Panc1 (cell line): Measurements from ENCODE around the gene IGFALS. TPM values are rescaled to one million over a fixed set of nuclear protein-coding genes. Genes with fewer than 3 reads are reported as not detected.

ENCODE experiments used
- ATAC-seq: fragments of 200-7000 bp; cut with Tn5 transposase; 2 replicates; pipeline ENCODE4 v1.9.1; 2020; ENCODE audit warnings: mild to moderate bottlenecking, moderate library complexity
- BruUV-seq: library from RNA; stranded (reverse); fragments of 400-500 nt; replicated peaks from 2 replicates; lab custom pipeline; 2021; lab: Mats Ljungman, UMichigan
- CTCF ChIA-PET: fragments of 300-600 bp; sonication (Branson Sonifier 250); formaldehyde crosslinking; loops from one replicate; lab custom pipeline; 2022; ENCODE audit warnings: antibody characterized with exemption; lab: Charles Lee
- POLR2A ChIA-PET: fragments of 300-600 bp; sonication (Branson Sonifier 250); formaldehyde crosslinking; loops from one replicate; lab custom pipeline; 2022; ENCODE audit warnings: antibody characterized with exemption; lab: Charles Lee
- DNase-seq: peaks from one replicate; pipeline ENCODE4 v3.0.0-alpha.2; 2010; ENCODE audit warnings: low read depth, low spot score
- H3K27ac ChIP-seq: 2 replicates; pipeline ENCODE4 v1.5.1; 2011; ENCODE audit warnings: mild to moderate bottlenecking, low read length, inconsistent platforms
- H3K27me3 ChIP-seq: fragments of 200-500 bp; sonication (Bioruptor generic); 2 replicates; pipeline ENCODE4 v1.6.0; 2014; ENCODE audit warnings: low read length, inconsistent platforms; ENCODE audit not compliant: control insufficient read depth, insufficient read depth
- H3K36me3 ChIP-seq: fragments of 200-500 bp; sonication (Bioruptor generic); 2 replicates; pipeline ENCODE4 v1.5.1; 2014; ENCODE audit warnings: inconsistent platforms, mild to moderate bottlenecking, low read length, moderate library complexity; ENCODE audit not compliant: control insufficient read depth, insufficient read depth
- H3K4me1 ChIP-seq: 2 replicates; pipeline ENCODE4 v1.5.1; 2011; ENCODE audit warnings: inconsistent platforms, mild to moderate bottlenecking, low read length, moderate library complexity; ENCODE audit not compliant: control insufficient read depth, insufficient read depth
- H3K4me3 ChIP-seq, 2 experiments: 2 replicates each; pipeline ENCODE4 v1.5.1; 2011 to 2012; ENCODE audit warnings: low read depth in 2 of 2, low read length in 2 of 2, mild to moderate bottlenecking in 2 of 2, inconsistent platforms in 1 of 2, moderate library complexity in 1 of 2
- H3K9me3 ChIP-seq: fragments of 200-500 bp; sonication (Bioruptor generic); 2 replicates; pipeline ENCODE4 v1.5.1; 2014; ENCODE audit warnings: low read depth, mild to moderate bottlenecking, inconsistent platforms, low read length, moderate library complexity; ENCODE audit not compliant: control insufficient read depth, insufficient read depth
- POLR2AphosphoS5 ChIP-seq: IDR thresholded peaks from 2 replicates; pipeline ENCODE4 v1.6.1; 2012; ENCODE audit warnings: mild to moderate bottlenecking, low read depth, low read length, moderate library complexity
- SIN3A ChIP-seq: IDR thresholded peaks from 2 replicates; pipeline ENCODE4 v1.6.1; 2012; ENCODE audit warnings: low read depth, mild to moderate bottlenecking, low read length, moderate library complexity, borderline replicate concordance; ENCODE audit not compliant: insufficient read depth
- TCF7L2 ChIP-seq: IDR thresholded peaks from 2 replicates; pipeline ENCODE4 v1.6.1; 2011; ENCODE audit warnings: mild to moderate bottlenecking, low read depth, low read length, inconsistent platforms
- in situ Hi-C: cut with HindIII; loops from 2 replicates; pipeline ENCODE4 v1.10.0; 2016; ENCODE audit warnings: low sequenced_read_pairs, low pct_unique_long_range_greater_than_20kb
- intact Hi-C: fragments of 100-400 bp; cut with micrococcal nuclease; formaldehyde crosslinking; loops from one replicate; pipeline ENCODE4 v1.10.0; 2022; ENCODE audit not compliant: unreplicated experiment
- total RNA-seq: library from RNA; stranded (reverse); gene quantifications from one replicate; pipeline ENCODE4 v1.2.1, GENCODE V29; 2021; ENCODE audit not compliant: unreplicated experiment
- TF ChIP-seq, protein P1 (sequence below): fragments of 450-650 bp; IDR thresholded peaks from 2 replicates; pipeline ENCODE4 v1.5.1; 2017; ENCODE audit warnings: mild to moderate bottlenecking
- TF ChIP-seq, protein P2 (sequence below), 2 experiments: IDR thresholded peaks; 2 replicates each; pipeline ENCODE4 v1.6.1; 2011 to 2012; ENCODE audit warnings: low read depth in 2 of 2, control low read depth in 1 of 2, low read length in 1 of 2, mild to moderate bottlenecking in 1 of 2, moderate library complexity in 1 of 2; ENCODE audit not compliant: insufficient read depth in 1 of 2

Gene IGFALS
- total RNA-seq, 1 experiment from 2014 or later: 0.10 TPM

DNA sequence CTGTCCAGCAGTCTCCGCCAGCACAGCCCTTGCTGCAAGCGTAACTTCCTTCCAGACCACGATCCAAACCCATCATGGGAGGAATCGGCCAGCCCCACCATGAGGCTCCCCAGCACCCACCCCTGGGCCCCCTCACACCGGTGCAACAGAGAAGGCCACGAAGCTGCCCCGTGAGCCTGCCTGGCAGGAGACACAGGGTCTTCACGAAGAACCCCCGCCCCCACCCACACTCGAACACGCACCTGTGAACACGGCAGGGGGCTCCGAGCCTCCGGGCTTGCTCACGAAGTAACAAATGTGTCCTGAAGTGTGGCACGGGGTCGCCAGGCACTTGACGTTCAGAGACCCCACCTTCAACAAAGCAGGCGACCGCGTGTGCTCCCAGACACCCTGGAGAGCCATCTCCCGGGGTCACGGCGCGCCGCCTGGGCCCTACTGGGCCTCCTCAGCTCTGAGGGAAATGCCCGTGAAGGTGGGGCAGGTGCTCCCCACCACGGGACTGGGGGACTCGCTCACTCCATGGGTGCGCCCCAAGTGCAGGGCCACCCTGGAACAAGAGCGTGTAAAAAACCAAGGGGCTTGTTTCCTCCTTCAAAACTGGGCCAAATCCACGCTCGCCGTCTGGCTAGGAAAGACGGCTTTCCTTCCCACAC, 25.5 kb upstream of the IGFALS start:
- no peaks in the 10 kb centered on the region for H3K27me3 ChIP-seq
- POLR2A ChIA-PET: no interaction called here
- H3K4me3 ChIP-seq: no peak overlapping the region
- TF ChIP-seq, protein P1, sequence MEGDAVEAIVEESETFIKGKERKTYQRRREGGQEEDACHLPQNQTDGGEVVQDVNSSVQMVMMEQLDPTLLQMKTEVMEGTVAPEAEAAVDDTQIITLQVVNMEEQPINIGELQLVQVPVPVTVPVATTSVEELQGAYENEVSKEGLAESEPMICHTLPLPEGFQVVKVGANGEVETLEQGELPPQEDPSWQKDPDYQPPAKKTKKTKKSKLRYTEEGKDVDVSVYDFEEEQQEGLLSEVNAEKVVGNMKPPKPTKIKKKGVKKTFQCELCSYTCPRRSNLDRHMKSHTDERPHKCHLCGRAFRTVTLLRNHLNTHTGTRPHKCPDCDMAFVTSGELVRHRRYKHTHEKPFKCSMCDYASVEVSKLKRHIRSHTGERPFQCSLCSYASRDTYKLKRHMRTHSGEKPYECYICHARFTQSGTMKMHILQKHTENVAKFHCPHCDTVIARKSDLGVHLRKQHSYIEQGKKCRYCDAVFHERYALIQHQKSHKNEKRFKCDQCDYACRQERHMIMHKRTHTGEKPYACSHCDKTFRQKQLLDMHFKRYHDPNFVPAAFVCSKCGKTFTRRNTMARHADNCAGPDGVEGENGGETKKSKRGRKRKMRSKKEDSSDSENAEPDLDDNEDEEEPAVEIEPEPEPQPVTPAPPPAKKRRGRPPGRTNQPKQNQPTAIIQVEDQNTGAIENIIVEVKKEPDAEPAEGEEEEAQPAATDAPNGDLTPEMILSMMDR: no peak
- TF ChIP-seq TCF7L2 (no peak), POLR2AphosphoS5 (no peak), SIN3A (no peak)
- TF ChIP-seq, protein P2, sequence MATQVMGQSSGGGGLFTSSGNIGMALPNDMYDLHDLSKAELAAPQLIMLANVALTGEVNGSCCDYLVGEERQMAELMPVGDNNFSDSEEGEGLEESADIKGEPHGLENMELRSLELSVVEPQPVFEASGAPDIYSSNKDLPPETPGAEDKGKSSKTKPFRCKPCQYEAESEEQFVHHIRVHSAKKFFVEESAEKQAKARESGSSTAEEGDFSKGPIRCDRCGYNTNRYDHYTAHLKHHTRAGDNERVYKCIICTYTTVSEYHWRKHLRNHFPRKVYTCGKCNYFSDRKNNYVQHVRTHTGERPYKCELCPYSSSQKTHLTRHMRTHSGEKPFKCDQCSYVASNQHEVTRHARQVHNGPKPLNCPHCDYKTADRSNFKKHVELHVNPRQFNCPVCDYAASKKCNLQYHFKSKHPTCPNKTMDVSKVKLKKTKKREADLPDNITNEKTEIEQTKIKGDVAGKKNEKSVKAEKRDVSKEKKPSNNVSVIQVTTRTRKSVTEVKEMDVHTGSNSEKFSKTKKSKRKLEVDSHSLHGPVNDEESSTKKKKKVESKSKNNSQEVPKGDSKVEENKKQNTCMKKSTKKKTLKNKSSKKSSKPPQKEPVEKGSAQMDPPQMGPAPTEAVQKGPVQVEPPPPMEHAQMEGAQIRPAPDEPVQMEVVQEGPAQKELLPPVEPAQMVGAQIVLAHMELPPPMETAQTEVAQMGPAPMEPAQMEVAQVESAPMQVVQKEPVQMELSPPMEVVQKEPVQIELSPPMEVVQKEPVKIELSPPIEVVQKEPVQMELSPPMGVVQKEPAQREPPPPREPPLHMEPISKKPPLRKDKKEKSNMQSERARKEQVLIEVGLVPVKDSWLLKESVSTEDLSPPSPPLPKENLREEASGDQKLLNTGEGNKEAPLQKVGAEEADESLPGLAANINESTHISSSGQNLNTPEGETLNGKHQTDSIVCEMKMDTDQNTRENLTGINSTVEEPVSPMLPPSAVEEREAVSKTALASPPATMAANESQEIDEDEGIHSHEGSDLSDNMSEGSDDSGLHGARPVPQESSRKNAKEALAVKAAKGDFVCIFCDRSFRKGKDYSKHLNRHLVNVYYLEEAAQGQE (IDR thresholded peaks at IDR 0.05; ENCODE audit: insufficient read depth in 1 of 2, low read depth in 2 of 2, low read length in 1 of 2): no peak
- CTCF ChIA-PET: interaction anchor here (0.6 kb wide), 1 partner anchor 15 kb away, joined by 8 read pairs; no protein-coding TSS in a partner anchor
- ATAC-seq (no peak), DNase-seq (no peak)
- in situ Hi-C loops (no loop called here), intact Hi-C loops (no loop called here)
- H3K4me1 ChIP-seq: 0 out of 2 replicates have a peak, but pooled peaks cover under 1% of the 10 kb centered on the region
- BruUV-seq: no TSS peak
- H3K36me3 ChIP-seq: no peaks in the 10 kb centered on the region
- no peak overlapping the region for H3K27ac ChIP-seq
- H3K9me3 ChIP-seq: no peaks in the 10 kb centered on the region

DNA sequence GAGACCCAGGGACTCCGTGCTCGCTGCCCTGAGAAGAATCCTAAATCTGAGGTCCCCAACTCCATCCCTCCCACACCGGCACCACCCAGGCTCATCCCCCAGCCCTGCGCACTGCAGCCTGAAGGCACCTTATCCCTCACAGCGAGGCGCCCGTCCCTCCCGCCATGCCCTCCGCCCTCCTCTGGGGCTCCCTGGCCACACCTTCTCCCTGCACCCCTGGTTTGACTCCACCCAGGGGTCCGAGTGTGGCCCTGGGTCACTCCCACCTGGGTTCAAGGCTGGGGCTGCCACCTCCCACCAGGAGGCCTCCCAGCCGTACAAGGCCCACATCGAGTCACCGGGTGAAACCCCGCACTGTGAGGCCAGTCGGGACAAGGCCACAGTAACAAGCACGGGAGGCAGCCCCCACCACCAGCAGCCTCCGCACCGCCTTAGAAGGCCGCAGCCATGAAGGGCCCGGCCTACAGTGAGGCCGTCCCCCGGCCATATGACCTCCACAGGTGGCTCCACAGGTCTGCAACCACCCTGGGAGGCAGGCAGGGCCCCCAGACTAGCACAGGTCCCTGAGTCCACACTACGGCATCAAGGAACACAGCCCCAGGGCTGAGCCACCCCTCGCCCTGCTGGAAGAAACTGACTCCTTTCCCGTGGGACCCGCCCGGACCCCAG, 24.8 kb upstream of the IGFALS start:
- H3K4me3 ChIP-seq: no peak overlapping the region
- H3K9me3 ChIP-seq: no peaks in the 10 kb centered on the region
- DNase-seq: no peak
- H3K27me3 ChIP-seq: no peaks in the 10 kb centered on the region
- POLR2A ChIA-PET: no interaction called here
- ATAC-seq: peak; percentile 28; the same call in 1 of the 2 replicates
- H3K27ac ChIP-seq: no peak overlapping the region
- intact Hi-C loops (no loop called here), in situ Hi-C loops (no loop called here)
- no peaks in the 10 kb centered on the region for H3K36me3 ChIP-seq
- TF ChIP-seq, protein P1: no peak
- TF ChIP-seq POLR2AphosphoS5: no peak
- TF ChIP-seq, protein P2 (IDR thresholded peaks at IDR 0.05; ENCODE audit: insufficient read depth in 1 of 2, low read depth in 2 of 2, low read length in 1 of 2): no peak
- TF ChIP-seq TCF7L2: no peak
- no peak for TF ChIP-seq SIN3A
- CTCF ChIA-PET: interaction anchor here (0.6 kb wide), 1 partner anchor 15 kb away, joined by 8 read pairs; no protein-coding TSS in a partner anchor
- no TSS peak for BruUV-seq
- no peaks in the 10 kb centered on the region for H3K4me1 ChIP-seq
